Upper lobe of left lung (tissue), 6 donors: ENCODE data around the gene ERCC6L2. TPM values are rescaled to one million over a fixed set of nuclear protein-coding genes. Genes with fewer than 3 reads are reported as not detected.

Experiments used
- ATAC-seq, 2 donors: fragments of 200-7000 bp; cut with Tn5 transposase; one replicate each; pipeline ENCODE4 v1.9.1; 2022; ENCODE audit warnings: mild to moderate bottlenecking in 2 of 2, moderate library complexity in 2 of 2; ENCODE audit not compliant: low FRiP score in 2 of 2
- DNase-seq, 2 donors: peaks; one replicate each; pipeline ENCODE4 v3.0.0-alpha.2; 2019 to 2020
- H3K27ac ChIP-seq, 4 donors: fragments of 200-600 bp; sonication (generic); one replicate each; pipeline ENCODE4 v1.5.1; 2016 to 2019
- H3K27me3 ChIP-seq, 4 donors: fragments of 200-600 bp; sonication (generic); one replicate each; pipeline ENCODE4 v1.5.1; 2017 to 2019
- H3K36me3 ChIP-seq, 4 donors: fragments of 200-600 bp; sonication (generic); one replicate each; pipeline ENCODE4 v1.5.1; 2016 to 2019
- H3K4me1 ChIP-seq, 4 donors: fragments of 200-600 bp; sonication (generic); one replicate each; pipeline ENCODE4 v1.5.1; 2018 to 2019
- H3K4me3 ChIP-seq, 4 donors: fragments of 200-600 bp; sonication (generic); one replicate each; pipeline ENCODE4 v1.5.1; 2017 to 2019; ENCODE audit warnings: mild to moderate bottlenecking in 2 of 4, moderate library complexity in 1 of 4
- H3K9me3 ChIP-seq, 4 donors: fragments of 200-600 bp; sonication (generic); one replicate each; pipeline ENCODE4 v1.5.1; 2018 to 2019
- CTCF ChIP-seq, 6 experiments: fragments of 450-650 bp in 4 of 6; fragments of 200-600 bp in 2 of 6; sonication (generic) in 2 of 6; IDR thresholded peaks; one replicate each; pipeline ENCODE4 v1.5.1; 2016 to 2019; ENCODE audit warnings: antibody characterized with exemption in 6 of 6
- EP300 ChIP-seq, 4 donors: sonication (generic); formaldehyde crosslinking; IDR thresholded peaks; one replicate each; pipeline ENCODE4 v1.5.1; 2017; ENCODE audit warnings: antibody characterized with exemption in 4 of 4, control low read depth in 2 of 4
- POLR2A ChIP-seq, 4 donors: fragments of 450-650 bp; IDR thresholded peaks; one replicate each; pipeline ENCODE4 v1.5.1; 2016 to 2017; ENCODE audit warnings: antibody characterized with exemption in 4 of 4, mild to moderate bottlenecking in 2 of 4
- POLR2AphosphoS5 ChIP-seq, 2 donors: sonication (generic); formaldehyde crosslinking; IDR thresholded peaks; one replicate each; pipeline ENCODE4 v1.5.1; 2017; ENCODE audit warnings: antibody characterized with exemption in 2 of 2
- WGBS, 2 donors: methylation state at CpG; one replicate each; pipeline ENCODE4 v1.1.5; 2017 to 2018; 5-methylcytosine and 5-hydroxymethylcytosine counted together
- total RNA-seq, 6 donors: library from RNA; depleted of rRNA in 4 of 6; stranded (reverse); fragments of >200 nt in 4 of 6; gene quantifications; one replicate each; pipeline versions ENCODE4 v1.1.0 to v1.2.1, GENCODE V29; 2016 to 2021
- donor health status: DM: no; HTN: no; CAD: no; lungs with moderate emphysema.
- donor health status: DM: no; HTN: yes; CAD: no; lungs with severe emphysema.

Gene ERCC6L2
- total RNA-seq, 6 donors from 2014 or later: 37.3 to 117 (median 67.8) TPM

- peaks cover 0 to 6% (median 1%) of the 10 kb centered on the region in 4 donors for H3K4me1 ChIP-seq
- DNase-seq (peak in 1 of 2 donors; percentile 65), ATAC-seq (no peak)
- peaks cover 0 to 6% (median 0%) of the 10 kb centered on the region in 4 donors for H3K9me3 ChIP-seq
- 95 to 97% methylated on average over 9 of the region's 9 CpGs for WGBS, 2 donors
- no peak overlapping the region for H3K4me3 ChIP-seq
- TF ChIP-seq CTCF (IDR thresholded peaks at IDR 0.05): no peak
- TF ChIP-seq EP300 (IDR thresholded peaks at IDR 0.05): no peak
- no peak for TF ChIP-seq POLR2AphosphoS5 (IDR thresholded peaks at IDR 0.05)
- no peak for TF ChIP-seq POLR2A (IDR thresholded peaks at IDR 0.05)
- H3K27ac ChIP-seq: no peak overlapping the region
- H3K27me3 ChIP-seq: no peaks in the 10 kb centered on the region
- H3K36me3 ChIP-seq: peaks cover 0 to 42% (median 10%) of the 10 kb centered on the region in 4 donors
These were observed 130.9 kb downstream of the ERCC6L2 start for GRCh38 chr9:96006296-96006879.

- peaks cover 0 to 6% (median 1%) of the 10 kb centered on the region in 4 donors for H3K4me1 ChIP-seq
- no peak overlapping the region for H3K27ac ChIP-seq
- H3K27me3 ChIP-seq: no peaks in the 10 kb centered on the region
- H3K9me3 ChIP-seq: peaks cover 0 to 6% (median 0%) of the 10 kb centered on the region in 4 donors
- no peak for TF ChIP-seq EP300 (IDR thresholded peaks at IDR 0.05)
- no peak for TF ChIP-seq CTCF (IDR thresholded peaks at IDR 0.05)
- no peak for TF ChIP-seq POLR2AphosphoS5 (IDR thresholded peaks at IDR 0.05)
- no peak for TF ChIP-seq POLR2A (IDR thresholded peaks at IDR 0.05)
- ATAC-seq (no peak), DNase-seq (no peak)
- no peak overlapping the region for H3K4me3 ChIP-seq
- peaks cover 0 to 44% (median 10%) of the 10 kb centered on the region in 4 donors for H3K36me3 ChIP-seq
These were observed 131.5 kb downstream of the ERCC6L2 start for GRCh38 chr9:96006961-96007360.

GRCh38 chr9:96008502-96009222, 133.2 kb downstream of the ERCC6L2 start:
- WGBS, 2 donors: 67 to 75% methylated on average over 12 of the region's 12 CpGs
- TF ChIP-seq POLR2AphosphoS5 (IDR thresholded peaks at IDR 0.05) (no peak), CTCF (IDR thresholded peaks at IDR 0.05) (no peak), EP300 (IDR thresholded peaks at IDR 0.05) (no peak), POLR2A (IDR thresholded peaks at IDR 0.05) (no peak)
- H3K9me3 ChIP-seq: no peaks in the 10 kb centered on the region
- peaks cover 0 to 55% (median 10%) of the 10 kb centered on the region in 4 donors for H3K36me3 ChIP-seq
- no peak overlapping the region for H3K4me3 ChIP-seq
- no peak for DNase-seq
- H3K27me3 ChIP-seq: no peaks in the 10 kb centered on the region
- no peak overlapping the region for H3K27ac ChIP-seq
- peaks cover 0 to 6% (median 1%) of the 10 kb centered on the region in 4 donors for H3K4me1 ChIP-seq
- ATAC-seq: no peak

- H3K9me3 ChIP-seq: no peaks in the 10 kb centered on the region
These were observed 133.7 kb downstream of the ERCC6L2 start for GRCh38 chr9:96009223-96009602.

More at GRCh38 chr9:96009223-96009602, 133.7 kb downstream of the ERCC6L2 start:
- TF ChIP-seq CTCF (IDR thresholded peaks at IDR 0.05) (no peak), POLR2A (IDR thresholded peaks at IDR 0.05) (no peak), EP300 (IDR thresholded peaks at IDR 0.05) (no peak)
- H3K27me3 ChIP-seq: no peaks in the 10 kb centered on the region
- peaks cover 0 to 6% (median 1%) of the 10 kb centered on the region in 4 donors for H3K4me1 ChIP-seq
- DNase-seq (no peak), ATAC-seq (no peak)
- peaks cover 0 to 55% (median 10%) of the 10 kb centered on the region in 4 donors for H3K36me3 ChIP-seq
- no peak overlapping the region for H3K4me3 ChIP-seq
- WGBS, 2 donors: 78 to 94% methylated on average over 2 of the region's 2 CpGs
- no peak overlapping the region for H3K27ac ChIP-seq
